Measurements from ENCODE around the gene PTPRB.

The PTPRB gene

DNA sequence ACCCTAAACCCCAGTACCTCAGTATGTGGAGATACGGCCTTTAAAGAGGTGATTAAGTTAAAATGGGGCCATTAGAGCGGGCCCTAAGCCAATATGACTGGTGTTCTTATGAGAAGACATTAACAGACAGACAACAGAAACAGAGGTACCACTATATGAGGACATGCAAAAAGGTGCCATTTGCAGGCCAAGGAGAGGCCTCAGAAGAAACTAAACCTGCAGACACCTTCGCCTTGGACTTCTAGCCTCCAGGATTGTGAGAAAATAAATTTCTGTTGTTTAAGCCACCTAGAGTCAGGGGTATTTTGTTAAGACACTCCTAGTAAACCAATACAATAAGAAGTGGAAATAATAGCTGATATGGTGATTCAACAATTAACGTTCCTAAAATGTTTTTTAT, 32.6 kb downstream of the PTPRB start:
- Histone ChIP-seq H3K79me2 (ENCODE audit: control insufficient read depth, low read length) (no peaks in the 10 kb centered on the region), H3K9me3 (ENCODE audit: control insufficient read depth, insufficient read depth, low read length) (no peaks in the 10 kb centered on the region), H3F3A (ENCODE audit: control insufficient read depth, insufficient read depth) (no peaks in the 10 kb centered on the region), H4K20me1 (ENCODE audit: control insufficient read depth, insufficient read depth, low read depth, low read length) (no peaks in the 10 kb centered on the region), H3K4me1 (ENCODE audit: control insufficient read depth, low read length) (no peaks in the 10 kb centered on the region), H3K36me3 (ENCODE audit: control insufficient read depth, low read length) (no peaks in the 10 kb centered on the region), H3K9me2 (replicated peaks; ENCODE audit: control insufficient read depth, low read length) (no peaks in the 10 kb centered on the region), H3K4me2 (ENCODE audit: low read length) (no peak overlapping the region), H3K27me3 (ENCODE audit: control insufficient read depth, low read length) (no peaks in the 10 kb centered on the region; the same call in 1 of the 2 replicates), H3K27ac (ENCODE audit: low read depth, low read length) (no peak overlapping the region), H3K4me3 (ENCODE audit: low read length) (no peak overlapping the region)
- no peak for TF ChIP-seq EZH2phosphoT487 (IDR thresholded peaks at IDR 0.05; ENCODE audit: borderline replicate concordance, low read length)
- no peak for TF ChIP-seq CTCF (IDR thresholded peaks at IDR 0.05; ENCODE audit: low read depth, low read length, poor library complexity, severe bottlenecking)

GRCh38 chr12:70603044-70603443, 34.2 kb downstream of the PTPRB start:
- Histone ChIP-seq H3K36me3 (ENCODE audit: control insufficient read depth, low read length) (no peaks in the 10 kb centered on the region), H3K9me3 (ENCODE audit: control insufficient read depth, insufficient read depth, low read length) (no peaks in the 10 kb centered on the region), H3F3A (ENCODE audit: control insufficient read depth, insufficient read depth) (no peaks in the 10 kb centered on the region), H3K79me2 (ENCODE audit: control insufficient read depth, low read length) (no peaks in the 10 kb centered on the region), H3K27me3 (ENCODE audit: control insufficient read depth, low read length) (no peaks in the 10 kb centered on the region; the same call in 1 of the 2 replicates), H3K4me1 (ENCODE audit: control insufficient read depth, low read length) (no peaks in the 10 kb centered on the region), H3K9me2 (replicated peaks; ENCODE audit: control insufficient read depth, low read length) (no peaks in the 10 kb centered on the region), H3K4me3 (ENCODE audit: low read length) (no peak overlapping the region), H3K27ac (ENCODE audit: low read depth, low read length) (no peak overlapping the region), H4K20me1 (ENCODE audit: control insufficient read depth, insufficient read depth, low read depth, low read length) (no peaks in the 10 kb centered on the region), H3K4me2 (ENCODE audit: low read length) (no peak overlapping the region)
- TF ChIP-seq EZH2phosphoT487 (IDR thresholded peaks at IDR 0.05; ENCODE audit: borderline replicate concordance, low read length) (no peak), CTCF (IDR thresholded peaks at IDR 0.05; ENCODE audit: low read depth, low read length, poor library complexity, severe bottlenecking) (no peak)

- Histone ChIP-seq H3K4me2 (ENCODE audit: low read length) (no peak overlapping the region), H3K79me2 (ENCODE audit: control insufficient read depth, low read length) (no peaks in the 10 kb centered on the region)
- TF ChIP-seq CTCF (IDR thresholded peaks at IDR 0.05; ENCODE audit: low read depth, low read length, poor library complexity, severe bottlenecking) = no peak
- no peak for TF ChIP-seq EZH2phosphoT487 (IDR thresholded peaks at IDR 0.05; ENCODE audit: borderline replicate concordance, low read length)
Measured at GRCh38 chr12:70598467-70599193, 38.6 kb downstream of the PTPRB start.

More at GRCh38 chr12:70598467-70599193, 38.6 kb downstream of the PTPRB start:
- H3K9me2 ChIP-seq (replicated peaks; ENCODE audit: control insufficient read depth, low read length) = no peaks in the 10 kb centered on the region
- H3K4me1 ChIP-seq (ENCODE audit: control insufficient read depth, low read length) = no peaks in the 10 kb centered on the region
- no peak overlapping the region for H3K27ac ChIP-seq (ENCODE audit: low read depth, low read length)
- no peaks in the 10 kb centered on the region; the same call in 1 of the 2 replicates for H3K27me3 ChIP-seq (ENCODE audit: control insufficient read depth, low read length)
- H3K9me3 ChIP-seq (ENCODE audit: control insufficient read depth, insufficient read depth, low read length) = no peaks in the 10 kb centered on the region
- no peaks in the 10 kb centered on the region for H3F3A ChIP-seq (ENCODE audit: control insufficient read depth, insufficient read depth)
- H3K36me3 ChIP-seq (ENCODE audit: control insufficient read depth, low read length) = no peaks in the 10 kb centered on the region
- H4K20me1 ChIP-seq (ENCODE audit: control insufficient read depth, insufficient read depth, low read depth, low read length) = no peaks in the 10 kb centered on the region
- no peak overlapping the region for H3K4me3 ChIP-seq (ENCODE audit: low read length)

Measured in DOHH2 (cell line).